GM19238 (cell line): Measurements from ENCODE around the gene RALGAPA2.

ENCODE experiments used
- DNase-seq: peaks from one replicate; pipeline ENCODE4 v3.0.0; 2011; ENCODE audit warnings: low spot score; ENCODE audit not compliant: insufficient read length

Gene RALGAPA2

GRCh38 chr20:20630551-20630950 is 81.9 kb downstream of the RALGAPA2 start:
- no peak for DNase-seq

DNA sequence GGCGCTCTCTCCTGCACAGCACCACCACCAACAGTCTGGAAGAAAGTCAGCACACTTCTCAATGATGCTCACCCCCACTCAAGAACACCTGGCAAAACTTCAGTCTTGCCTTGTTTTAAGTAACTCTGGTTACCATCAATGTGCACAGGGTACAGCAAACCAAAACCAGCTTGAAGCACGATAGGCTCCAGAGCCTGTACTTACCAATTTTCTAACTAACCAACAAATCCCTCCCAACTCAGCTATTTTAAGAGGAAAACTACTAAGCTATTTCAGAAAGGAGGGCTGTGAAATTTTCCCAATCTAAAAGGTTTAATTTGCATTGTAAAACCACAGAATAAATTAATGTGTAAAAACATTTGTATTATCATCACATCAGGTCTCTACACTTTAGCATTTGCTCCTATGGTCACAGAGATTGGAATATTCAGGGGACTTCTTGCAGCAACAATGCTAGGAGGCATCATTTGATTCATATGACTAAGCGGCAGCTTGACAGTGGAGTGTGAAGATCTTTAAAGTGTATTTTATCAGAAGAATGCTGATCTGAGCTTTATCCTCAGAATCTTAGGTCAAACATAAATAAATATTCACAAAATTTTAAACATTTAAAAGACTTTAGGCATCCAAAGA is 82.8 kb downstream of the RALGAPA2 start:
- no peak for DNase-seq

DNA sequence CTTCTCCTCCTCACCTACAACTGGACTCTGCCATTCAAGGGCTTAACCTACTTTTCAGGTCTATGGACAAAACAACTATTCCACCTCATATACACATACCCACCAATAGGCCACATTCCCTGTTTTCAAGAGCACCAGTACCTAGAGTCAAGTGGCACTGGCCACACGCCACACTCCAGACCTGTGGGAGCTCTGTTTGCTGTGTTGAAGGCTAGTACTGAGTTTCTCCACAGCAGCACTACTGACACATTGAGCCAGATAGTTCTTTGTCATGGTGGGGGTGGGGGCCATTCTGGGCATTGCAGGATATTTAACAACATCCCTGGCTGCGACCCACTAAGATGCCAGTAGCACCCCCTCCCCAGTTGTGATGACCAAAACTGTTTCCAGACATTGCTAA is 84.1 kb downstream of the RALGAPA2 start:
- DNase-seq, result no peak

DNA sequence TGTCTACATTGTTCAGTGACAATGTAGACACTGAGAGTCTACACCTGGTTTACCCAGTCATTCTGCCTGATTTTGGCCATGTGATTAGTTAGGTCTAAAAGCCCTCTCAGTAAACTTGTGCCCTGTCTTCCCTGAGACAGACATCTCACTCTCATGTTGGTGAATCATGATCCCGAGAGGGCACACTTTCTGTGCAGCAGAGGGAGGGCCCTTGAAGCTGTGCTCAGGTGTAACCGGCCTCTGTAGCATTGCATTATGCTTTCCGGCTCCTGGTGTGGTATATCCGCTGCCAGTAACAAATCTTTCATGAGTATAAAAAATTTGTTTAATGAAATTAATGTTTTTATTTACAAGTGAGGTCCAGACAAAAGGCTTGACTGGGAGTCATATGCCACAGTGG is 85.0 kb downstream of the RALGAPA2 start:
- DNase-seq, result no peak

GRCh38 chr20:20624914-20625313 is 87.5 kb downstream of the RALGAPA2 start:
- no peak for DNase-seq

DNA sequence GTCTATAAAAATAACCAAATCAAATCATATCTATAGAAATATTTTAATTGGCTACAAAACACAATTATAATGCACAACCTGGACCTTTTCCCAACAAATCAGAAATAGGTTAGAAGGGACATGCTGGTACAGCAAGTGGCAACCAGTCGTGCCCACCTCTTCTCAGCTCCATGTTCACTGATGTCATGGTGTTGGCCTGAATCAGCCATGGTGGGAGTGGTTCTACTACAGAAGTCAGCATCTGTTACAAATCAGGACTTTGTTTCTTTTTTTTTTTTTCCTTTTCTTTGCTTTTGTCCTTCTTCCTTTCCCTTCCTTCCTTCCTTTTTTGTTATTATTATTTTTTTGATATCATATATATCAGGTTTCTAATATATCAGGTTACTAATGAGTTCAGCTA is 91.2 kb downstream of the RALGAPA2 start:
- no peak for DNase-seq

- DNase-seq, result no peak
These were observed 98.1 kb downstream of the RALGAPA2 start for GRCh38 chr20:20614391-20614790.

- DNase-seq, result no peak
These were observed 100.2 kb downstream of the RALGAPA2 start for GRCh38 chr20:20612251-20612650.

GRCh38 chr20:20611167-20611566 is 101.3 kb downstream of the RALGAPA2 start:
- DNase-seq, result no peak

GRCh38 chr20:20609522-20609921 is 102.9 kb downstream of the RALGAPA2 start:
- no peak for DNase-seq

DNA sequence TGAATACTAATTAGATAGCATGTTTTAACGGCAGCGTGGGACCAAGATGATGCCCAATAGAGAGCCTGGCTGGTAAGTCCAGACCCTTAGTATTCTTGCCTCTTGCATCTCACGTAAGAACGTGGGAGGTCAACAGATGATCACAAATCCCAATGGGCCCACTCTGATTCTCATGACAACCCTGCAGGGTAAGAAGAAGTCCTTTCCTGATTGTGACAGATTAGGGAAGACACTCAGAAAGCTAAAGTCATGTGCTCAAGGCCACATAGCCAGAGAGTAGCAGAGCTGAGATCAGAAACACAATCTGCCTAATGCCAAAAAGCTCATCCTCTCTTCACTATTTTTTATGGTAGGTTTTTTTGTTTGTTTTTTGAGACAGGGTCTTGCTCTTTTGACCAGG is 103.8 kb downstream of the RALGAPA2 start:
- DNase-seq, result no peak

- no peak for DNase-seq
These were observed 104.4 kb downstream of the RALGAPA2 start for GRCh38 chr20:20608041-20608440.

GRCh38 chr20:20606881-20607280 is 105.6 kb downstream of the RALGAPA2 start:
- no peak for DNase-seq

DNA sequence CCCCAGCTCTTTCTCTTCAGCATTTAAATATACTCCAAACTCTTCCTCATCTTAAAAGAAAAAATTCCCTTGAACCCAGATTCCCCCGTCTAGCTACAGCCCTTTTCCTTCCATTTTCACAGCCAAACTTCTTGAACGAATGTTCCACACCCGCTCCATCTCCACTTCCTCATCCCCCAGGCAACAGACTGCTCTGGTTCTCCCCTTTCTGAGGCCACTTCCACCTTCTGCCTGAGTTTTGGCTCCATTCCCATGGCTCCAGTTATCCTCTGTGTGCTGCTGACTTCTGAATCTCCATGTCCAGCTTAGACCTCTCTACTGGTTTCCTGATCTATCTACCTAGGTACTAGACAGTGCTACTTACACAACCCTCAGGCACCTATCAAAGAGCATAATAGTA is 106.4 kb downstream of the RALGAPA2 start:
- no peak for DNase-seq

GRCh38 chr20:20604907-20605306 is 107.5 kb downstream of the RALGAPA2 start:
- DNase-seq, result no peak

DNA sequence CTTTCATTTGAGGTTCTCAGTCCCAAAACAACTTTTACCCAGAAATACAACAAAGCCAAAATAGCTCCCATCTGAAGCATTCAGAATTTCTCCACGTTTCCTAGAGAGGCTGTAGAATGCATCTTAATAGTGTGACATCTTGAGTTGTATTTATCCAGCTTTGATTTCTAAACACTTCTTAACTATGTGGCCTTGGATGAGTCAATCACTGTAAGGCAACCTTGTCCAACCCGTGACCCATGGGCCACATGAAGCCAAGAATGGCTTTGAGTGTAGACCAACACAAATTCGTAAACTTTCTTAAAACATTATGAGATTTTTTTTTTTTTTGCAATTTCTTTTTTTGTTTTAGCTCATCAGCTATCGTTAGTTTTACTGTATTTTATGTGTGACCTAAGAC is 108.1 kb downstream of the RALGAPA2 start:
- no peak for DNase-seq

DNA sequence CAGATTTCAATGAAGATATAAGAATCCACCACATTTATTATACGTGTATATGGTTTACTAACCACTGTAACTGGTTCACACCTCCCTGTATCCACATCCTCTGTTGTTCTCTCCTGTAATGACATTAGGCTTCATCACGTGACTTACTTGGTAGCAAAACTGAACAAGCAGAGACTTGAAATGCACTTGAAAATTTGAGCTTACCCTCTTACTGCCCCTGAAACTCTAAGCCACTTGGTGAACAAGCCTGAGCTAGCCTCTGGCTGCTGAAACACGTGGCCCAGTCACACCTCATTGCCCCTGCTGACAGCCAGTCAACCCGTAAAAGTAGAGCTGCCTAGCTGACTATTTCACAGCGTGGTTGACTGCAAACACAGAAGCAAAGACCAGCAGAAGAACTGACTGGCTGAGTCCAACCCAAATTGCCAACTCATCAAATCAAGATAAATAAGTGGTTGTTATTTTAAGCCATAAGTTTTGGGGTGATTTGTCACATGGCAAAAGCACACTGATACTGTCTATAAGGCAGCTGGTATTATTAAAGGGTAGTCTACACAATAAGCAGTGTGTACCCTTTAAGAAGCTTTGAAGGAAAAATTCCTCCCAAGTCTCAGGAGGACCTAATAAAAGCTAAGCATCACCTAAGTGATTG is 109.0 kb downstream of the RALGAPA2 start:
- peak; percentile 60 for DNase-seq

GRCh38 chr20:20597966-20598365 is 114.5 kb downstream of the RALGAPA2 start:
- DNase-seq, result no peak

GRCh38 chr20:20594171-20594530 is 118.3 kb downstream of the RALGAPA2 start:
- DNase-seq, result no peak

GRCh38 chr20:20593447-20594170 is 118.8 kb downstream of the RALGAPA2 start:
- no peak for DNase-seq

GRCh38 chr20:20585146-20585545 is 127.3 kb downstream of the RALGAPA2 start:
- DNase-seq, result no peak

DNA sequence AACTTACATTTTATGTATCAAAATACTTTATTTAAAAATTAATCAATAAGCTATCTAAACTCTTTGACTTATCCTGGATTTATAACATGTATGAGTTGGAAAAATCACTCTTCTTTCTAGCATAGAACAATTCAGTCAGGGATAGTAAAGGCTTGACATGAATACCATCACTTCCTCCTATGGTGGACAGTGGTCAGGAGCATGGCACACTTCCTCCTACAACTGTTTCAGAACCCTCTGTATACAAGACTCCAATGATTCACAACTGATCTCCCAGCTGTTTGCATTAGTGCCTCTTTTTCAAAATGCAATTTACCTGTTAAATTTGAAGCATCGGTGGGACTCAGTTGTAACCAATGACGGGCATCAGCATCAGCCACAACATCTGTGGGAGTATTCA is 129.7 kb downstream of the RALGAPA2 start:
- no peak for DNase-seq

GRCh38 chr20:20580139-20580538 is 132.3 kb downstream of the RALGAPA2 start:
- no peak for DNase-seq
